Measurements from ENCODE around the gene RASGEF1B. TPM values are rescaled to one million over a fixed set of nuclear protein-coding genes. Genes with fewer than 3 reads are reported as not detected.

The RASGEF1B gene
- total and polyA plus RNA-seq, 2 experiments from 2014 or later, result 29.1 to 53.4 TPM

DNA sequence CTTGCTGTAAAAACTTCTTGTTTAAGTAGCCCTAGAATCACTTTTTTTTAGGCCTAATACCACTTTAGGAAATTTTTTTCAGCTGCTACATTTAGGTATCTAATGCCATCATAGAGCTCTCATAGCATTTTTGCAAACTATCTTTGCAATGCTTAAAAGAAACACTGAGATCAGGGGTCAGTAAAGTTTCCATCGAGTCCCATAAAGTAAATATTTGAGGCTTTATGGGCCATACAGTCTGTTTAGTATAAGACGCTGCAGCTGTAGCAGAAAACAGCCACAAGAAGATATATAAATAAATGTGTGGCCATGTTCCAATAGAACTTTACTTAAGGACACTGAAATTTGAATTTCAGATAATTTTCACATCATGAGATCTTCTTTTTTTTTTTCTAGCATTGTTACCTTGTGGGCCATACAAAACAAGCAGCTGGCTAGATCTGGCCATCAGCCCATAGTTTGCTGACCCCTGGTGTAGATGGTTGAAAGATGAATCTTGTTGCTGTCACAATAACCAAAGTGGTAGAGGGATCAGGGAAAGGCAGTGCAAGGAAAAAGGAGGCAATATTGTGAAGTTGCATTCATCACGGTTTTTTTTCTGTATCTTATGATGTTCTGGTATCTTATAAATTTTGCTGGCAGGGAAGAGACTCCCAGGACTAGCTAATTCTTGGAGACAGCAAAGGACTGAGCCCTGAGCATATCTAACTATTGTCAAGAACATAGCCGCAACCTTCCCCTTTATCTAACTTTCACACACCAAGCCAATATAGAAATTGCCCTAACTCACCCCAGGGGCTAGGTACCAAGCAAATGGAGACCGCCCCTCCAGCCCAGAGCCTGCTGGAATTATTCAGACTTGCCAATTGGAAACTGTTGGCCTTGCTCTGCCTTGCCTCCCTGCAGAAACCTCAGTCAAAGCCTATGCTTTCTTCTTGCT is 46.6 kb downstream of the RASGEF1B start:
- Histone ChIP-seq H4K20me1 (ENCODE audit: insufficient read depth, poor library complexity, severe bottlenecking) (no peaks in the 10 kb centered on the region), H3K27me3 (no peaks in the 10 kb centered on the region), H3K36me3 (replicated peaks; ENCODE audit: insufficient read depth, low read depth) (no peaks in the 10 kb centered on the region), H3K27ac (peak overlapping the region; percentile 18), H3K9me3 (ENCODE audit: low read depth) (no peaks in the 10 kb centered on the region), H3K4me2 (no peak overlapping the region), H3K79me2 (no peaks in the 10 kb centered on the region), H3K4me1 (ENCODE audit: insufficient read depth) (peaks cover 13% of the 10 kb centered on the region), H2AFZ (no peak overlapping the region), H3K9me2 (replicated peaks; ENCODE audit: insufficient read depth) (no peaks in the 10 kb centered on the region), H3K4me3 (no peak overlapping the region)
- 65% methylated on average over 5 of the region's 5 CpGs for WGBS (ENCODE audit: low lambda C conversion rate, missing lambda C conversion rate)
- no peak for TF ChIP-seq EZH2 (IDR thresholded peaks at IDR 0.05; ENCODE audit: borderline replicate concordance)
- TF ChIP-seq, protein P1, sequence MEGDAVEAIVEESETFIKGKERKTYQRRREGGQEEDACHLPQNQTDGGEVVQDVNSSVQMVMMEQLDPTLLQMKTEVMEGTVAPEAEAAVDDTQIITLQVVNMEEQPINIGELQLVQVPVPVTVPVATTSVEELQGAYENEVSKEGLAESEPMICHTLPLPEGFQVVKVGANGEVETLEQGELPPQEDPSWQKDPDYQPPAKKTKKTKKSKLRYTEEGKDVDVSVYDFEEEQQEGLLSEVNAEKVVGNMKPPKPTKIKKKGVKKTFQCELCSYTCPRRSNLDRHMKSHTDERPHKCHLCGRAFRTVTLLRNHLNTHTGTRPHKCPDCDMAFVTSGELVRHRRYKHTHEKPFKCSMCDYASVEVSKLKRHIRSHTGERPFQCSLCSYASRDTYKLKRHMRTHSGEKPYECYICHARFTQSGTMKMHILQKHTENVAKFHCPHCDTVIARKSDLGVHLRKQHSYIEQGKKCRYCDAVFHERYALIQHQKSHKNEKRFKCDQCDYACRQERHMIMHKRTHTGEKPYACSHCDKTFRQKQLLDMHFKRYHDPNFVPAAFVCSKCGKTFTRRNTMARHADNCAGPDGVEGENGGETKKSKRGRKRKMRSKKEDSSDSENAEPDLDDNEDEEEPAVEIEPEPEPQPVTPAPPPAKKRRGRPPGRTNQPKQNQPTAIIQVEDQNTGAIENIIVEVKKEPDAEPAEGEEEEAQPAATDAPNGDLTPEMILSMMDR (IDR thresholded peaks at IDR 0.05; ENCODE audit: poor library complexity), result no peak
- TF ChIP-seq EZH2phosphoT487 (IDR thresholded peaks at IDR 0.05; ENCODE audit: low read depth, severe bottlenecking, unreplicated experiment), result no peak
- no peak for DNase-seq (ENCODE audit: low spot score)

- Histone ChIP-seq H3K4me2 (no peak overlapping the region), H3K27ac (peak overlapping the region; percentile 18), H3K9me2 (replicated peaks; ENCODE audit: insufficient read depth) (no peaks in the 10 kb centered on the region), H3K4me3 (no peak overlapping the region), H3K27me3 (no peaks in the 10 kb centered on the region), H3K4me1 (ENCODE audit: insufficient read depth) (peaks cover 13% of the 10 kb centered on the region), H3K79me2 (no peaks in the 10 kb centered on the region), H4K20me1 (ENCODE audit: insufficient read depth, poor library complexity, severe bottlenecking) (no peaks in the 10 kb centered on the region), H3K9me3 (ENCODE audit: low read depth) (no peaks in the 10 kb centered on the region), H2AFZ (no peak overlapping the region), H3K36me3 (replicated peaks; ENCODE audit: insufficient read depth, low read depth) (no peaks in the 10 kb centered on the region)
- DNase-seq (ENCODE audit: low spot score), result no peak
- no peak for TF ChIP-seq EZH2 (IDR thresholded peaks at IDR 0.05; ENCODE audit: borderline replicate concordance)
- TF ChIP-seq EZH2phosphoT487 (IDR thresholded peaks at IDR 0.05; ENCODE audit: low read depth, severe bottlenecking, unreplicated experiment), result no peak
- TF ChIP-seq, protein P1 (IDR thresholded peaks at IDR 0.05; ENCODE audit: poor library complexity), result no peak
- whole genome bisulfite sequencing (ENCODE audit: low lambda C conversion rate, missing lambda C conversion rate), result 64% methylated on average over 6 of the region's 6 CpGs
These were observed 47.4 kb downstream of the RASGEF1B start for GRCh38 chr4:81424336-81424735.

DNA sequence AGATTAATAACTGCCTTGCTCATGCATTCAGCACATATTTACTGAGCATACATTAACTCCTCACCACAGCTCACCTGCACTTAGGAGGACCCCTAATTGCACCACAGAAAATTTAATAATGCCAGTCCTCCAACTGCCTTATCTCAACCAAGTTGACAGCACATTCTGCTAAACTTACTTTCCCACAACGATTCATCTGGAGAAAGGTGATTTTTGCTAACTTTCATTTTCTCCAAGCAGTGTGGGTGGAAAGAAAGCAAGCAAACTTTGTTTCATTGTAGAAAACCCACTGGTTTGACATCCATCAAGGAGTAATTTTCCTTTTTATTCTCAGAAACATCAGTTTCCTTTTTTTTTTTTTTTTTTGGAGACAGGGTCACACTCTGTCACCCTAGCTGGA is 49.1 kb downstream of the RASGEF1B start:
- H3K79me2 ChIP-seq, result no peaks in the 10 kb centered on the region
- no peak overlapping the region for H3K27ac ChIP-seq

More for the DNA sequence above, 49.1 kb downstream of the RASGEF1B start:
- Histone ChIP-seq H2AFZ (no peak overlapping the region), H4K20me1 (ENCODE audit: insufficient read depth, poor library complexity, severe bottlenecking) (no peaks in the 10 kb centered on the region), H3K27me3 (no peaks in the 10 kb centered on the region), H3K9me2 (replicated peaks; ENCODE audit: insufficient read depth) (no peaks in the 10 kb centered on the region), H3K4me2 (no peak overlapping the region), H3K4me3 (no peak overlapping the region), H3K36me3 (replicated peaks; ENCODE audit: insufficient read depth, low read depth) (no peaks in the 10 kb centered on the region), H3K9me3 (ENCODE audit: low read depth) (no peaks in the 10 kb centered on the region), H3K4me1 (ENCODE audit: insufficient read depth) (peaks cover 13% of the 10 kb centered on the region)
- DNase-seq (ENCODE audit: low spot score), result no peak
- no peak for TF ChIP-seq EZH2phosphoT487 (IDR thresholded peaks at IDR 0.05; ENCODE audit: low read depth, severe bottlenecking, unreplicated experiment)
- TF ChIP-seq EZH2 (IDR thresholded peaks at IDR 0.05; ENCODE audit: borderline replicate concordance), result no peak
- TF ChIP-seq, protein P1 (IDR thresholded peaks at IDR 0.05; ENCODE audit: poor library complexity), result no peak
- WGBS (ENCODE audit: low lambda C conversion rate, missing lambda C conversion rate), result 52% methylated on average over 1 of the region's 1 CpG
